Neural progenitor cell (in vitro differentiated cells): ENCODE results near the gene THAP2. TPM values are rescaled to one million over a fixed set of nuclear protein-coding genes. Genes with fewer than 3 reads are reported as not detected.

Experiments used
- DNase-seq: peaks from one replicate; pipeline ENCODE4 v3.0.0-alpha.2; 2016; ENCODE audit warnings: low spot score
- H2AFZ ChIP-seq: fragments of 200-600 bp; sonication (generic); replicated peaks from 2 replicates; pipeline ENCODE4 v1.6.1; 2016; ENCODE audit warnings: antibody characterized with exemption
- H3F3A ChIP-seq: fragments of 200-600 bp; sonication (generic); 2 replicates; pipeline ENCODE4 v1.6.1; 2016; ENCODE audit warnings: antibody characterized with exemption, low read depth
- H3K27ac ChIP-seq: fragments of 200-600 bp; sonication (generic); 2 replicates; pipeline ENCODE4 v1.5.1; 2016; ENCODE audit warnings: mild to moderate bottlenecking
- H3K27me3 ChIP-seq: fragments of 200-600 bp; sonication (generic); 2 replicates; pipeline ENCODE4 v1.6.1; 2016; ENCODE audit warnings: mild to moderate bottlenecking, moderate library complexity
- H3K36me3 ChIP-seq: fragments of 200-600 bp; sonication (generic); 2 replicates; pipeline ENCODE4 v1.5.1; 2016
- H3K4me1 ChIP-seq: fragments of 200-600 bp; sonication (generic); 2 replicates; pipeline ENCODE4 v1.6.1; 2016; ENCODE audit warnings: mixed run types
- H3K4me2 ChIP-seq: fragments of 200-600 bp; sonication (generic); 2 replicates; pipeline ENCODE4 v1.6.1; 2016
- H3K4me3 ChIP-seq: fragments of 200-600 bp; sonication (generic); 2 replicates; pipeline ENCODE4 v1.5.1; 2016
- H3K79me2 ChIP-seq: fragments of 200-600 bp; sonication (generic); 2 replicates; pipeline ENCODE4 v1.6.1; 2016; ENCODE audit warnings: low read depth
- H3K9ac ChIP-seq: fragments of 200-600 bp; sonication (generic); 2 replicates; pipeline ENCODE4 v1.6.1; 2016
- H3K9me3 ChIP-seq: fragments of 200-600 bp; sonication (generic); 2 replicates; pipeline ENCODE4 v1.5.1; 2016; ENCODE audit warnings: low read depth
- H4K20me1 ChIP-seq: fragments of 200-600 bp; sonication (generic); 2 replicates; pipeline ENCODE4 v1.6.1; 2016; ENCODE audit warnings: low read depth
- H3K27ac Mint-ChIP-seq: 3 replicates; pipeline ENCODE4 v1.8.0; 2021; ENCODE audit warnings: mixed read lengths
- H3K27me3 Mint-ChIP-seq: 2 replicates; pipeline ENCODE4 v1.8.0; 2022; ENCODE audit warnings: low read depth, mild to moderate bottlenecking, inconsistent platforms, moderate library complexity, mixed read lengths; ENCODE audit not compliant: insufficient read depth
- H3K36me3 Mint-ChIP-seq: 3 replicates; pipeline ENCODE4 v1.8.0; 2021; ENCODE audit warnings: mixed read lengths
- H3K4me1 Mint-ChIP-seq: 3 replicates; pipeline ENCODE4 v1.8.0; 2021; ENCODE audit warnings: mixed read lengths
- H3K4me3 Mint-ChIP-seq: 3 replicates; pipeline ENCODE4 v1.8.0; 2021; ENCODE audit warnings: mild to moderate bottlenecking, moderate library complexity, mixed read lengths
- H3K9me3 Mint-ChIP-seq: 3 replicates; pipeline ENCODE4 v1.8.0; 2020; ENCODE audit warnings: mixed read lengths
- EZH2 ChIP-seq: fragments of 200-600 bp; sonication (generic); IDR thresholded peaks from 2 replicates; pipeline ENCODE4 v1.6.1; 2017; ENCODE audit warnings: antibody characterized with exemption, mild to moderate bottlenecking, moderate library complexity
- EZH2phosphoT487 ChIP-seq: fragments of 200-600 bp; sonication (generic); IDR thresholded peaks from 2 replicates; pipeline ENCODE4 v1.6.1; 2017; ENCODE audit warnings: antibody characterized with exemption
- total RNA-seq: library from RNA; depleted of rRNA; stranded (reverse); fragments of >200 nt; gene quantifications from 2 replicates; pipeline ENCODE4 v1.2.3, GENCODE V29; 2015; ENCODE audit warnings: low replicate concordance
- TF ChIP-seq, protein P1 (sequence below): fragments of 200-600 bp; sonication (generic); IDR thresholded peaks from 2 replicates; pipeline ENCODE4 v1.5.1; 2017; ENCODE audit warnings: antibody characterized with exemption, mild to moderate bottlenecking

The THAP2 gene
- total RNA-seq, 1 donor from 2014 or later = 37.3 TPM

DNA sequence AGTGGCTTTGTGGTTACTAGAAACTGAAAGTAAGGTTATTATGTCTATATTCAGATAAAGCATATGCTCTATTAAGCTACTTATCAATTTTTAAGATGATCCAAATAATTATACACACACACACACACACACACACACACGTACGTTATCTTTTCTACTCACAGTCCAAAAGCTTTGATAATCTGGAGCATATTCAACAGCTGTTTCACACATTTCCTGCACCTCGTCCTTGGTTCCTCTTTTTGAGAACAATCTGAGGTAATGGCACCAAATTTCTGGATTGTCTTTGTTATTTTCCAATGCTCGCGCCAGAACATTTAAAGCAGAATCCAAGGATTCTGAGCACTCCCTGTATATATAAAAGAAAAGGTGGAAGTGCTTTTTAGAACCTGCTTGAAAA is 38.0 kb upstream of the THAP2 start:
- Histone ChIP-seq H3K4me3 (no peak overlapping the region), H4K20me1 (no peaks in the 10 kb centered on the region), H2AFZ (no peak overlapping the region), H3K27ac (no peak overlapping the region), H3K79me2 (no peaks in the 10 kb centered on the region), H3F3A (no peaks in the 10 kb centered on the region), H3K9me3 (no peaks in the 10 kb centered on the region), H3K36me3 (peaks cover 43% of the 10 kb centered on the region), H3K27me3 (no peaks in the 10 kb centered on the region), H3K4me1 (no peaks in the 10 kb centered on the region), H3K9ac (no peak overlapping the region), H3K4me2 (no peak overlapping the region)
- Mint-ChIP-seq H3K27me3 (no peaks in the 10 kb centered on the region), H3K4me3 (no peak overlapping the region), H3K27ac (no peak overlapping the region), H3K9me3 (no peaks in the 10 kb centered on the region), H3K36me3 (peaks cover 41% of the 10 kb centered on the region), H3K4me1 (no peaks in the 10 kb centered on the region)
- DNase-seq = no peak
- TF ChIP-seq, protein P1, sequence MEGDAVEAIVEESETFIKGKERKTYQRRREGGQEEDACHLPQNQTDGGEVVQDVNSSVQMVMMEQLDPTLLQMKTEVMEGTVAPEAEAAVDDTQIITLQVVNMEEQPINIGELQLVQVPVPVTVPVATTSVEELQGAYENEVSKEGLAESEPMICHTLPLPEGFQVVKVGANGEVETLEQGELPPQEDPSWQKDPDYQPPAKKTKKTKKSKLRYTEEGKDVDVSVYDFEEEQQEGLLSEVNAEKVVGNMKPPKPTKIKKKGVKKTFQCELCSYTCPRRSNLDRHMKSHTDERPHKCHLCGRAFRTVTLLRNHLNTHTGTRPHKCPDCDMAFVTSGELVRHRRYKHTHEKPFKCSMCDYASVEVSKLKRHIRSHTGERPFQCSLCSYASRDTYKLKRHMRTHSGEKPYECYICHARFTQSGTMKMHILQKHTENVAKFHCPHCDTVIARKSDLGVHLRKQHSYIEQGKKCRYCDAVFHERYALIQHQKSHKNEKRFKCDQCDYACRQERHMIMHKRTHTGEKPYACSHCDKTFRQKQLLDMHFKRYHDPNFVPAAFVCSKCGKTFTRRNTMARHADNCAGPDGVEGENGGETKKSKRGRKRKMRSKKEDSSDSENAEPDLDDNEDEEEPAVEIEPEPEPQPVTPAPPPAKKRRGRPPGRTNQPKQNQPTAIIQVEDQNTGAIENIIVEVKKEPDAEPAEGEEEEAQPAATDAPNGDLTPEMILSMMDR = no peak
- TF ChIP-seq EZH2 (no peak), EZH2phosphoT487 (no peak)

DNA sequence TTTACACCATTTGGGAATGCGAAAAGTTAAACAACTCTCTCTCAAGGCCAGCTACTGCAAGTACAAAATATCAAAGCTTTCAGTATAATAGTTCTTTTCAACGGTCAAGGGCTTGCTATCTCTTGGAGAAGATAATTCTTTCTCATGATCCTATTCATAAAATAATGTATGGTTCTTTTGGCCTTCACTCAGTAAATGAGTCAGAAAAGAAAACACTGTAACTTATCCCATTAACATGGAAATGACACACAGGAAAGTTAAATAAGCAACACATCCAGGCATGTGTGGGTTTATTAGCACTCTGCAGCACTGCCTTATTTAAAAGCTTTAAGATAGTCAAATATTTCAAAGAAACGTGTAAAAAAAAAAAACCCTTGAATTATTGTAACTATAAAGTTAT is 37.3 kb upstream of the THAP2 start:
- Histone ChIP-seq H2AFZ (no peak overlapping the region), H3K27me3 (no peaks in the 10 kb centered on the region), H3K36me3 (peaks cover 46% of the 10 kb centered on the region), H3F3A (no peaks in the 10 kb centered on the region), H4K20me1 (no peaks in the 10 kb centered on the region), H3K4me1 (no peaks in the 10 kb centered on the region), H3K9me3 (no peaks in the 10 kb centered on the region), H3K4me3 (no peak overlapping the region), H3K79me2 (no peaks in the 10 kb centered on the region), H3K4me2 (no peak overlapping the region), H3K27ac (no peak overlapping the region), H3K9ac (no peak overlapping the region)
- peaks cover 37% of the 10 kb centered on the region for H3K36me3 Mint-ChIP-seq
- TF ChIP-seq, protein P1 = no peak
- TF ChIP-seq EZH2phosphoT487 (no peak), EZH2 (no peak)
- no peaks in the 10 kb centered on the region for H3K4me1 Mint-ChIP-seq
- H3K4me3 Mint-ChIP-seq = no peak overlapping the region
- no peak for DNase-seq
- H3K9me3 Mint-ChIP-seq = no peaks in the 10 kb centered on the region
- H3K27ac Mint-ChIP-seq = no peak overlapping the region
- H3K27me3 Mint-ChIP-seq = no peaks in the 10 kb centered on the region

DNA sequence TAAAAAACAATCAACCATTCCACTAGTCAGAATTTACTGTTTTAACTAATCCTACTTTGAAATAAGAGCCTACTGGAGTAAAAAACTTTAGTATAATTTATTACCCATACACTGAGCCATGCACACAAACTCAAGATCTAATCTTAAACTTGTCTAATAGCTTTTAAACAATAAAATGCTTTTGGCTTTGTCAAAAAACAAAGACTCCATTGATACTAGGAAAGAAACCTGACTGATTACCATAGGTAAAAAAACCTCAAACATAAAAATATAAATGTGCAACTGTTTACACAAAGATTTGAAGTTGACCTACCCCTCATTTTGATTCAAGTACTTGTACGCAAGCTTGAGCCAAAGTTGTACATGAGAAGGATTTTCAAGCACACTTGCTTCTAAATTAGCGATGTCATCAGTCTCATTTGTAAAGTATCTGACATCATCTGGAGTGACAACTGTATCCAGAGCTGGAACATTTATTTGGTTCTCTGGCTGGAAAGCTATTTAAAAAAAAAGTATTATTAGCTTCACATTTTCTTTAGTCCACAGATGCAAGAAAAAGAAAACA is 36.6 kb upstream of the THAP2 start:
- no peaks in the 10 kb centered on the region for H4K20me1 ChIP-seq
- no peaks in the 10 kb centered on the region for H3K27me3 ChIP-seq
- no peak overlapping the region for H3K9ac ChIP-seq
- TF ChIP-seq EZH2 (no peak), EZH2phosphoT487 (no peak)
- TF ChIP-seq, protein P1 = no peak
- no peaks in the 10 kb centered on the region for H3K9me3 ChIP-seq
- no peak for DNase-seq
- no peaks in the 10 kb centered on the region for H3K79me2 ChIP-seq
- no peak overlapping the region for H3K4me3 Mint-ChIP-seq
- H3K4me1 Mint-ChIP-seq = no peaks in the 10 kb centered on the region
- H3K36me3 ChIP-seq = peaks cover 52% of the 10 kb centered on the region
- H3K36me3 Mint-ChIP-seq = peaks cover 34% of the 10 kb centered on the region
- no peak overlapping the region for H3K27ac ChIP-seq
- H3K4me2 ChIP-seq = no peak overlapping the region
- no peak overlapping the region for H2AFZ ChIP-seq
- H3K27ac Mint-ChIP-seq = no peak overlapping the region
- no peaks in the 10 kb centered on the region for H3K27me3 Mint-ChIP-seq
- no peaks in the 10 kb centered on the region for H3K4me1 ChIP-seq
- no peaks in the 10 kb centered on the region for H3K9me3 Mint-ChIP-seq
- no peak overlapping the region for H3K4me3 ChIP-seq
- no peaks in the 10 kb centered on the region for H3F3A ChIP-seq
